Immature natural killer cell (primary cell): ENCODE results near the gene PRKAG2. TPM values are rescaled to one million over a fixed set of nuclear protein-coding genes. Genes with fewer than 3 reads are reported as not detected.
"Not testable (repeated sequence)": the region's sequence is repeated elsewhere in the genome, so short reads cannot be mapped to it uniquely, and the experiment has no call there.

ENCODE experiments used
- DNase-seq, 3 donors: peaks; one replicate each; pipeline ENCODE4 v3.0.0; 2022; ENCODE audit warnings: mixed read lengths in 1 of 3
- H3K27ac Mint-ChIP-seq, 6 donors: one replicate each; pipeline ENCODE4 v1.8.0; 2020; ENCODE audit warnings: mixed read lengths in 6 of 6, mild to moderate bottlenecking in 5 of 6, inconsistent platforms in 4 of 6, moderate library complexity in 3 of 6
- H3K27me3 Mint-ChIP-seq, 3 donors: one replicate each; pipeline ENCODE4 v1.8.0; 2020 to 2021; ENCODE audit warnings: low read depth in 3 of 3, mild to moderate bottlenecking in 3 of 3, mixed read lengths in 3 of 3, moderate library complexity in 3 of 3, inconsistent platforms in 1 of 3
- H3K36me3 Mint-ChIP-seq, 3 donors: one replicate each; pipeline ENCODE4 v1.8.0; 2020; ENCODE audit warnings: mixed read lengths in 3 of 3, inconsistent platforms in 2 of 3, mild to moderate bottlenecking in 2 of 3
- H3K4me1 Mint-ChIP-seq, 2 donors: one replicate each; pipeline ENCODE4 v1.8.0; 2020; ENCODE audit warnings: inconsistent platforms in 2 of 2, mild to moderate bottlenecking in 2 of 2, mixed read lengths in 2 of 2, moderate library complexity in 1 of 2
- H3K4me3 Mint-ChIP-seq, 5 donors: one replicate each; pipeline ENCODE4 v1.8.0; 2020; ENCODE audit warnings: mild to moderate bottlenecking in 5 of 5, mixed read lengths in 5 of 5, inconsistent platforms in 3 of 5, moderate library complexity in 3 of 5
- H3K9me3 Mint-ChIP-seq, 6 donors: one replicate each; pipeline ENCODE4 v1.8.0; 2020; ENCODE audit warnings: mild to moderate bottlenecking in 6 of 6, mixed read lengths in 6 of 6, inconsistent platforms in 4 of 6, moderate library complexity in 3 of 6
- polyA plus RNA-seq, 3 donors: library from polyadenylated mRNA; unstranded; fragments of 300-500 nt; fragmentation: Illumina TruSeq; gene quantifications; one replicate each; pipeline ENCODE4 v1.2.3, GENCODE V29; 2021

The PRKAG2 gene
- polyA plus RNA-seq, 3 donors from 2014 or later = 14.7 to 22.5 (median 19.1) TPM

- Mint-ChIP-seq H3K4me1 (peaks cover 8 to 24% of the 10 kb centered on the region in 2 donors), H3K9me3 (peaks cover 0 to 3% (median 0%) of the 10 kb centered on the region in 6 donors), H3K36me3 (no peaks in the 10 kb centered on the region), H3K27me3 (peaks cover 3 to 12% (median 7%) of the 10 kb centered on the region in 3 donors), H3K27ac (no peak overlapping the region), H3K4me3 (no peak overlapping the region)
- no peak for DNase-seq
These were observed 338.9 kb downstream of the PRKAG2 start for GRCh38 chr7:151537818-151538561.

- not testable (repeated sequence) for DNase-seq, H3K9me3 Mint-ChIP-seq, H3K27ac Mint-ChIP-seq, H3K36me3 Mint-ChIP-seq, H3K27me3 Mint-ChIP-seq
- Mint-ChIP-seq H3K4me3 (peak overlapping the region in 1 of 5 donors; percentile 71), H3K4me1 (peaks cover 8 to 24% of the 10 kb centered on the region in 2 donors)
These were observed 340.7 kb downstream of the PRKAG2 start for GRCh38 chr7:151536178-151536577.

GRCh38 chr7:151529842-151530241 lies 347.1 kb downstream of the PRKAG2 start:
- H3K4me1 Mint-ChIP-seq = no peaks in the 10 kb centered on the region
- peaks cover 3 to 7% (median 3%) of the 10 kb centered on the region in 3 donors for H3K27me3 Mint-ChIP-seq
- no peak overlapping the region for H3K4me3 Mint-ChIP-seq
- peaks cover 3 to 26% (median 15%) of the 10 kb centered on the region in 6 donors for H3K9me3 Mint-ChIP-seq
- H3K36me3 Mint-ChIP-seq = peaks cover 5 to 15% (median 11%) of the 10 kb centered on the region in 3 donors
- no peak for DNase-seq
- no peak overlapping the region for H3K27ac Mint-ChIP-seq

- H3K9me3 Mint-ChIP-seq = peaks cover 0 to 8% (median 3%) of the 10 kb centered on the region in 6 donors
- no peaks in the 10 kb centered on the region for H3K36me3 Mint-ChIP-seq
- peaks cover 4 to 10% (median 6%) of the 10 kb centered on the region in 3 donors for H3K27me3 Mint-ChIP-seq
- H3K4me1 Mint-ChIP-seq = peaks cover 5 to 13% of the 10 kb centered on the region in 2 donors
- no peak for DNase-seq
- no peak overlapping the region for H3K4me3 Mint-ChIP-seq
- no peak overlapping the region for H3K27ac Mint-ChIP-seq
These were observed 352.1 kb downstream of the PRKAG2 start for GRCh38 chr7:151524845-151525244.

- Mint-ChIP-seq H3K36me3 (no peaks in the 10 kb centered on the region), H3K9me3 (peaks cover 0 to 3% (median 1%) of the 10 kb centered on the region in 6 donors), H3K27me3 (peaks cover 8 to 12% (median 10%) of the 10 kb centered on the region in 3 donors), H3K27ac (no peak overlapping the region), H3K4me3 (no peak overlapping the region), H3K4me1 (peaks cover 5 to 15% of the 10 kb centered on the region in 2 donors)
- no peak for DNase-seq
These were observed 352.6 kb downstream of the PRKAG2 start for GRCh38 chr7:151524331-151524730.

GRCh38 chr7:151520419-151521261 lies 356.3 kb downstream of the PRKAG2 start:
- DNase-seq = no peak
- Mint-ChIP-seq H3K27ac (peak overlapping the region; percentile 95 to 99 (median 98)), H3K9me3 (no peaks in the 10 kb centered on the region), H3K27me3 (peaks cover 15 to 23% (median 18%) of the 10 kb centered on the region in 3 donors), H3K36me3 (no peaks in the 10 kb centered on the region), H3K4me1 (peaks cover 33 to 45% of the 10 kb centered on the region in 2 donors), H3K4me3 (peak overlapping the region; percentile 90 to 97 (median 95))

- H3K9me3 Mint-ChIP-seq = no peaks in the 10 kb centered on the region
- peak within 1 kb of the TSS; percentile 91 to 97 (median 95) for H3K4me3 Mint-ChIP-seq
- no peaks in the 10 kb centered on the region for H3K36me3 Mint-ChIP-seq
- H3K27me3 Mint-ChIP-seq = peaks cover 15 to 23% (median 18%) of the 10 kb centered on the region in 3 donors
- peak within 1 kb of the TSS; percentile 95 to 99 (median 98) for H3K27ac Mint-ChIP-seq
- H3K4me1 Mint-ChIP-seq = peaks cover 40 to 53% of the 10 kb centered on the region in 2 donors
- DNase-seq = peak; percentile 98 to 99 (median 99)
These were observed 357.0 kb downstream of the PRKAG2 start, which contains the start of gene RHEB for GRCh38 chr7:151519765-151520418. TSS of gene RHEB (minus strand) at chr7:151519895. CDS start at chr7:151519511, 384 bp downstream.

- peak overlapping the region; percentile 91 to 97 (median 95) for H3K4me3 Mint-ChIP-seq
- not testable (repeated sequence) for H3K36me3 Mint-ChIP-seq, H3K9me3 Mint-ChIP-seq
- H3K27me3 Mint-ChIP-seq = peaks cover 15 to 23% (median 18%) of the 10 kb centered on the region in 3 donors
- DNase-seq = peak; percentile 72 to 78 (median 74)
- peaks cover 45 to 60% of the 10 kb centered on the region in 2 donors for H3K4me1 Mint-ChIP-seq
- peak overlapping the region; percentile 92 to 99 (median 98) for H3K27ac Mint-ChIP-seq
These were observed 357.8 kb downstream of the PRKAG2 start for GRCh38 chr7:151518947-151519764.

GRCh38 chr7:151518105-151518946 lies 358.6 kb downstream of the PRKAG2 start:
- H3K4me1 Mint-ChIP-seq = peaks cover 48 to 68% of the 10 kb centered on the region in 2 donors
- peaks cover 15 to 23% (median 18%) of the 10 kb centered on the region in 3 donors for H3K27me3 Mint-ChIP-seq
- H3K36me3 Mint-ChIP-seq = no peaks in the 10 kb centered on the region
- H3K4me3 Mint-ChIP-seq = peak overlapping the region; percentile 86 to 97 (median 92)
- DNase-seq = peak; percentile 61 to 63 (median 63)
- no peaks in the 10 kb centered on the region for H3K9me3 Mint-ChIP-seq
- peak overlapping the region; percentile 82 to 98 (median 91) for H3K27ac Mint-ChIP-seq

GRCh38 chr7:151517601-151518104 lies 359.3 kb downstream of the PRKAG2 start:
- Mint-ChIP-seq H3K4me1 (peaks cover 52 to 75% of the 10 kb centered on the region in 2 donors), H3K4me3 (peak overlapping the region; percentile 86 to 97 (median 92)), H3K27me3 (peaks cover 15 to 23% (median 16%) of the 10 kb centered on the region in 3 donors), H3K9me3 (no peaks in the 10 kb centered on the region), H3K27ac (peak overlapping the region; percentile 82 to 98 (median 91)), H3K36me3 (no peaks in the 10 kb centered on the region)
- no peak for DNase-seq

- Mint-ChIP-seq H3K4me3 (no peak overlapping the region), H3K27ac (peak overlapping the region in 1 of 6 donors; percentile 3)
These were observed 361.7 kb downstream of the PRKAG2 start for GRCh38 chr7:151515276-151515565.

More at GRCh38 chr7:151515276-151515565, 361.7 kb downstream of the PRKAG2 start:
- Mint-ChIP-seq H3K9me3 (no peaks in the 10 kb centered on the region), H3K4me1 (peaks cover 66 to 86% of the 10 kb centered on the region in 2 donors), H3K36me3 (no peaks in the 10 kb centered on the region), H3K27me3 (peaks cover 14 to 23% (median 16%) of the 10 kb centered on the region in 3 donors)
- DNase-seq = no peak
